Mucosa of descending colon (tissue), 3 donors: ENCODE data around the gene DFFA. TPM values are rescaled to one million over a fixed set of nuclear protein-coding genes. Genes with fewer than 3 reads are reported as not detected.
"Not testable (repeated sequence)": the region's sequence is repeated elsewhere in the genome, so short reads cannot be mapped to it uniquely, and the experiment has no call there.

Experiments used
- ATAC-seq: fragments of 200-7000 bp; cut with Tn5 transposase; one replicate; pipeline ENCODE4 v1.9.1; 2020; ENCODE audit warnings: mild to moderate bottlenecking, moderate library complexity
- DNase-seq, 3 donors: peaks; one replicate each; pipeline ENCODE4 v3.0.0-alpha.2; 2020
- H3K36me3 ChIP-seq: fragments of 200-600 bp; one replicate; pipeline ENCODE4 v1.8.0; 2021; ENCODE audit warnings: low read depth, mild to moderate bottlenecking
- H3K4me1 ChIP-seq: fragments of 200-600 bp; one replicate; pipeline ENCODE4 v1.8.0; 2021; ENCODE audit warnings: low read depth, mild to moderate bottlenecking
- H3K4me3 ChIP-seq: fragments of 200-600 bp; one replicate; pipeline ENCODE4 v1.8.0; 2021; ENCODE audit warnings: mild to moderate bottlenecking
- H3K9me3 ChIP-seq: fragments of 200-600 bp; one replicate; pipeline ENCODE4 v1.8.0; 2021; ENCODE audit warnings: mild to moderate bottlenecking
- CTCF ChIP-seq: fragments of 200-600 bp; IDR thresholded peaks from one replicate; pipeline ENCODE4 v1.8.0; 2022; ENCODE audit warnings: antibody characterized with exemption, mild to moderate bottlenecking
- intact Hi-C, 2 donors: fragments of 100-400 bp; cut with DNase I in 1 of 2; cut with micrococcal nuclease in 1 of 2; formaldehyde crosslinking; loops; one replicate each; pipeline versions ENCODE4 v1.11.0 to v1.11.1; 2022; cut with DNase I, micrococcal nuclease
- total RNA-seq, 3 donors: library from RNA; stranded (reverse); fragmentation: NEBNext Ultra II Directional in 2 of 3; extraction: Animal tissue kit (Norgen Biotek cat#: 25700) in 2 of 3; gene quantifications; one replicate each; pipeline versions ENCODE4 v1.2.1 to v1.2.4, GENCODE V29; 2021 to 2023
- donor health status: DM: no; HTN: no; CAD: no; lungs with moderate emphysema.
- donor health status: DM: no; HTN: no; CAD: no.
- donor health status: DM: no; HTN: yes; CAD: no.

The DFFA gene
- total RNA-seq, 3 donors from 2014 or later, result 20.9 to 34.0 (median 21.9) TPM

- TF ChIP-seq CTCF, result peak; percentile 68
- Histone ChIP-seq H3K4me1 (peaks cover 35% of the 10 kb centered on the region), H3K36me3 (no peaks in the 10 kb centered on the region), H3K4me3 (no peak overlapping the region), H3K9me3 (no peaks in the 10 kb centered on the region)
- ATAC-seq (peak; percentile 77), DNase-seq (peak in 2 of 3 donors; percentile 58 to 64)
- intact Hi-C loops, result loop anchor here in 1 of 2 donors (5.0 kb wide), 1 partner anchor 360 kb away; no protein-coding TSS in a partner anchor
These were observed 35.0 kb upstream of the DFFA start for GRCh38 chr1:10507111-10507879.

- intact Hi-C loops, result loop anchor here in 1 of 2 donors (5.0 kb wide), 1 partner anchor 361 kb away; no protein-coding TSS in a partner anchor
- DNase-seq (no peak), ATAC-seq (no peak)
- Histone ChIP-seq H3K4me3 (no peak overlapping the region), H3K36me3 (no peaks in the 10 kb centered on the region), H3K9me3 (no peaks in the 10 kb centered on the region), H3K4me1 (peaks cover 36% of the 10 kb centered on the region)
- TF ChIP-seq CTCF, result no peak
These were observed 34.3 kb upstream of the DFFA start for GRCh38 chr1:10506677-10507047.

- intact Hi-C loops, result loop anchor here in 1 of 2 donors (5.0 kb wide), 1 partner anchor 361 kb away; no protein-coding TSS in a partner anchor
- not testable (repeated sequence) for H3K4me3 ChIP-seq, H3K36me3 ChIP-seq, DNase-seq, H3K9me3 ChIP-seq, ATAC-seq
- H3K4me1 ChIP-seq, result peaks cover 31% of the 10 kb centered on the region
These were observed 33.8 kb upstream of the DFFA start for GRCh38 chr1:10506046-10506676.

GRCh38 chr1:10504249-10504648 is 31.9 kb upstream of the DFFA start:
- ATAC-seq (no peak), DNase-seq (no peak)
- no peak for TF ChIP-seq CTCF
- Histone ChIP-seq H3K9me3 (no peaks in the 10 kb centered on the region), H3K36me3 (no peaks in the 10 kb centered on the region), H3K4me3 (no peak overlapping the region), H3K4me1 (peaks cover 18% of the 10 kb centered on the region)
- intact Hi-C loops, result no loop called here

GRCh38 chr1:10502206-10502605 is 29.9 kb upstream of the DFFA start:
- intact Hi-C loops, result no loop called here
- no peak for TF ChIP-seq CTCF
- Histone ChIP-seq H3K36me3 (no peaks in the 10 kb centered on the region), H3K4me3 (no peak overlapping the region), H3K4me1 (peaks cover 15% of the 10 kb centered on the region), H3K9me3 (no peaks in the 10 kb centered on the region)
- ATAC-seq, result peak; percentile 90
- DNase-seq, result no peak

GRCh38 chr1:10498231-10498630 is 25.9 kb upstream of the DFFA start:
- no peak for TF ChIP-seq CTCF
- DNase-seq (no peak), ATAC-seq (no peak)
- Histone ChIP-seq H3K4me3 (no peak overlapping the region), H3K4me1 (peaks cover 24% of the 10 kb centered on the region), H3K9me3 (no peaks in the 10 kb centered on the region), H3K36me3 (no peaks in the 10 kb centered on the region)
- intact Hi-C loops, result loop anchor here in 1 of 2 donors (10.0 kb wide), 1 partner anchor 63 kb away; the partner anchor contains the start of gene CENPS
